ENCODE measurements around the gene MAGEA8. TPM values are rescaled to one million over a fixed set of nuclear protein-coding genes. Genes with fewer than 3 reads are reported as not detected.

Gene MAGEA8
- total and polyA plus RNA-seq, 2 donors (not counting 3 experiments of a cell fraction or from before 2014, with no cell fraction given): not detected

DNA sequence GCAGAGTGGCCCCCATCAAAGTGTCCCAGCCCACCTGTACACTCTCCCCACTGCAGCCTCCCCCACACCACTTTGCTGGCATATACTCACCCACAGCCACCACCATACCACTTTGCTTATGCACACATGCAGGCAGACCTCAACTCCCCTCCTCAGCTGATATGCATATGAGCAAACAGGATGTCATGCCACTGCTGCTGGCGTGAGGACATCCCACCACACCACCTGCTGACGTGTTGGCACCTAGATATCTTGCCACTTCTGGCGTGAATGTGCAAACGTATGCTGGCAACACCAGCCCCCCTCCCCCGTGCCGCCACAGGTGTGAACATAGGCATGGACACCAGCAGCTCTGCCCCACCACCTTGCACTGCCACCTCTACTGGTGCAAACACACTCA is 22.4 kb upstream of the MAGEA8 start:
- intact Hi-C loops (cut with micrococcal nuclease): no loop called here
- Histone ChIP-seq H2AFZ (ENCODE audit: low read depth, low read length) (no peak overlapping the region), H3K36me3 (ENCODE audit: control insufficient read depth in 2 of 2, extremely low read depth in 1 of 2, insufficient read depth in 2 of 2, low read length in 2 of 2) (no peaks in the 10 kb centered on the region), H3K4me2 (ENCODE audit: insufficient read depth, low read length) (no peak overlapping the region), H3K79me2 (ENCODE audit: control insufficient read depth, insufficient read depth, low read length) (no peaks in the 10 kb centered on the region), H3K4me3 (replicated peaks in 1 of 3; ENCODE audit: insufficient read depth in 1 of 3, low read depth in 1 of 3, low read length in 3 of 3) (no peak overlapping the region), H3K9ac (replicated peaks; ENCODE audit: extremely low read depth, insufficient read depth, low read length) (no peak overlapping the region), H3K9me3 (replicated peaks; ENCODE audit: control insufficient read depth, insufficient read depth, low read length) (no peaks in the 10 kb centered on the region), H3K4me1 (ENCODE audit: control insufficient read depth, extremely low read depth, insufficient read depth, low read length) (no peaks in the 10 kb centered on the region), H3K9me1 (replicated peaks; ENCODE audit: control insufficient read depth, extremely low read depth, insufficient read depth, low read length) (no peaks in the 10 kb centered on the region), H4K20me1 (replicated peaks; ENCODE audit: control insufficient read depth, extremely low read depth, insufficient read depth, low read length) (no peaks in the 10 kb centered on the region), H3K27me3 (ENCODE audit: control insufficient read depth in 2 of 2, insufficient read depth in 2 of 2, low read length in 2 of 2) (no peaks in the 10 kb centered on the region), H3K27ac (ENCODE audit: insufficient read depth, low read depth, low read length) (no peak overlapping the region)
- CTCF ChIA-PET: no interaction called here
- POLR2A ChIA-PET: no interaction called here
- BruUV-seq (replicated peaks): no TSS peak
- FAIRE-seq (no peak), DNase-seq (ENCODE audit: low read depth, low spot score) (no peak)
- no peak for TF ChIP-seq POLR2A (IDR thresholded peaks at IDR 0.05; ENCODE audit: low read depth, low read length)
- TF ChIP-seq, protein P1, sequence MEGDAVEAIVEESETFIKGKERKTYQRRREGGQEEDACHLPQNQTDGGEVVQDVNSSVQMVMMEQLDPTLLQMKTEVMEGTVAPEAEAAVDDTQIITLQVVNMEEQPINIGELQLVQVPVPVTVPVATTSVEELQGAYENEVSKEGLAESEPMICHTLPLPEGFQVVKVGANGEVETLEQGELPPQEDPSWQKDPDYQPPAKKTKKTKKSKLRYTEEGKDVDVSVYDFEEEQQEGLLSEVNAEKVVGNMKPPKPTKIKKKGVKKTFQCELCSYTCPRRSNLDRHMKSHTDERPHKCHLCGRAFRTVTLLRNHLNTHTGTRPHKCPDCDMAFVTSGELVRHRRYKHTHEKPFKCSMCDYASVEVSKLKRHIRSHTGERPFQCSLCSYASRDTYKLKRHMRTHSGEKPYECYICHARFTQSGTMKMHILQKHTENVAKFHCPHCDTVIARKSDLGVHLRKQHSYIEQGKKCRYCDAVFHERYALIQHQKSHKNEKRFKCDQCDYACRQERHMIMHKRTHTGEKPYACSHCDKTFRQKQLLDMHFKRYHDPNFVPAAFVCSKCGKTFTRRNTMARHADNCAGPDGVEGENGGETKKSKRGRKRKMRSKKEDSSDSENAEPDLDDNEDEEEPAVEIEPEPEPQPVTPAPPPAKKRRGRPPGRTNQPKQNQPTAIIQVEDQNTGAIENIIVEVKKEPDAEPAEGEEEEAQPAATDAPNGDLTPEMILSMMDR (IDR thresholded peaks at IDR 0.05; ENCODE audit: extremely low read depth in 1 of 2, insufficient read depth in 1 of 2, low read depth in 1 of 2, low read length in 2 of 2): no peak
- TF ChIP-seq JUN (IDR thresholded peaks at IDR 0.05; ENCODE audit: borderline replicate concordance, insufficient read depth, insufficient read length, low read depth): no peak
- TF ChIP-seq POLR2AphosphoS5 (IDR thresholded peaks at IDR 0.05; ENCODE audit: insufficient read depth, low read depth, low read length): no peak
- no peak for TF ChIP-seq EZH2 (IDR thresholded peaks at IDR 0.05; ENCODE audit: borderline replicate concordance, low read depth, low read length, severe bottlenecking)
- TF ChIP-seq, protein P2, sequence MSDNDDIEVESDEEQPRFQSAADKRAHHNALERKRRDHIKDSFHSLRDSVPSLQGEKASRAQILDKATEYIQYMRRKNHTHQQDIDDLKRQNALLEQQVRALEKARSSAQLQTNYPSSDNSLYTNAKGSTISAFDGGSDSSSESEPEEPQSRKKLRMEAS (IDR thresholded peaks at IDR 0.05; ENCODE audit: insufficient read depth, insufficient read length): no peak
- TF ChIP-seq MYC (IDR thresholded peaks at IDR 0.05; ENCODE audit: low read depth, low read length): no peak
- TF ChIP-seq FOS (IDR thresholded peaks at IDR 0.05; ENCODE audit: borderline replicate concordance, insufficient read depth, low read length): no peak
- no peak for TF ChIP-seq GATA2 (IDR thresholded peaks at IDR 0.05; ENCODE audit: insufficient read depth, insufficient read length, low read depth, low read length)
- dilution Hi-C loops (cut with MboI; ENCODE audit: extremely low pct_ligation_motif_present, low sequenced_read_pairs): no loop called here

Measured in endothelial cell of umbilical vein (primary cell).